ENCODE data around the gene CFP. TPM values are rescaled to one million over a fixed set of nuclear protein-coding genes. Genes with fewer than 3 reads are reported as not detected.

Gene CFP
- total and polyA plus RNA-seq, 2 of the 13 experiments (the other 11 are each of a cell fraction or from before 2014, with no cell fraction given): 0.01 TPM; not detected in 1

DNA sequence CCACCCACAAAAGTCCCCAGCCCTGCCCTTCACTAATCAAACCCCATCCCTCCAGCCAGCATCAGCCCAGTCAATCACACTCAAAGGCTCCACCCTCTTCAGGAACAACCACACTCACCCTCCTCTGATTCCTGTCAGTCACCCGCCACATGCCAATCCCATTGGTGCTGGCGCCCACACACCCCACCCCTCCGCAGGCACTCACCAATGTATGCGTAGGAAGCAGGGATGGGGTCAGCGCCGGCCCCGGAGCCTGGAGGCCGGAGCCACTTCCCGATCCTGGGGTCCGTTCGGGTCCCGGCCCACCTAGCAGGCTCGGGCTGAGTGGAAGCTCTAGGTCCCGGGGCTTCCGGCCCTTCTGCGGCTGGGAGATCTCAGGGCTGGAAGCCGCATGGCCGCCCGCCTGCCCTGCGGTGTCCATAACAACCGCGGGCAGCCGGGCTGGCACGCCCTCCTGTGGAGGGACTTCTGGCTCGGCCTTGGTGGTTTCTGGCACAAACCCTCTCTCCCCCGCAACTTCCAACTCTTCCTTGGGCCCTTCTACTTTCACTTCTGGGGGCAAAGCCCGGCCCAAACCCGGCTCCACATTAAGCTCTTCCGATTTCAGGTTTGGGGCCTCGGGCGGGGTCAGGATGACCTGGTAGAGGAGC is 7.9 kb upstream of the CFP start (continued):
- TF ChIP-seq JUND (CRISPR knock-in tag; IDR thresholded peaks at IDR 0.05): no peak

DNA sequence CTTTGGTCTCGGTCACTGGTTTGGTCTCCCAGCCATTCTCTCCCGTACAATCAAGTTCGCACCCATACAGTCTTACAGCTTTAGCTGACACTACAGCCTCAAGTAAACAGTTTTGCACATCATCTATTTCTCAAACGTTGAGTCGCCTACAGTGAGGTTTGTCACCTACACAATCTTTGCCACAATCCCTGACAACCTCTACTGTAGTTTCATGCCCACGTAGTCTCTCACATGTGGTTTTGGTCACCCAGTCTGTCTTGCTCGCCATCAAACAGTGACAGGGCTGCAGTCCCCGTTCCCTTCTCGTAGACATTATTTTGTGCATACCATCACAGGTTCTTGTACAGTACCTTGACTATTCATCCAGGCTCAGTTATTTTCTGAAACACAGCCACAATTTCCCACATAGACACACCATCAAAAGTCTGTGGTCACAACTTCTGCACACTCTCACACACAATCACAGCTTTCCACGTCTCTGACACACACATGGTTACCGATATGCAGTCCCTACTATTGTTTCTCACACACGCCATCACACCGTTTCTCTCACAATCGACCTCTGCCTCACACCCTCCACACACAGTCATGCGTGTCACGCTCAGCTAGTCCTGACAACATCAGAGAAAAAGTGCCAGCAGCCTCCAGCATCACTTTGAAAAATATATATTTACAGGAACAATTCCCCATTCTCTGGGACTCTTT is 5.3 kb upstream of the CFP start:
- BruUV-seq (replicated peaks): no TSS peak
- Histone ChIP-seq H3K27ac (ENCODE audit: extremely low read length, insufficient read depth, low read length) (no peak overlapping the region), H3K9ac (ENCODE audit: insufficient read depth, low read depth, low read length) (no peak overlapping the region), H2AFZ (ENCODE audit: low read length) (no peak overlapping the region), H4K20me1 (ENCODE audit: insufficient read depth, low read length) (no peaks in the 10 kb centered on the region), H3K4me2 (ENCODE audit: low read depth, low read length) (no peak overlapping the region), H3K4me3 (replicated peaks in 1 of 3; ENCODE audit: insufficient read depth in 1 of 3, low read depth in 2 of 3, low read length in 3 of 3) (no peak overlapping the region), H3K27me3 (ENCODE audit: control insufficient read depth in 1 of 2, insufficient read depth in 2 of 2, low read length in 2 of 2) (no peaks in the 10 kb centered on the region), H3K9me3 (ENCODE audit: low read length) (no peaks in the 10 kb centered on the region), H3K79me2 (ENCODE audit: insufficient read depth, low read length) (no peaks in the 10 kb centered on the region), H3K4me1 (ENCODE audit: insufficient read depth, low read length) (no peaks in the 10 kb centered on the region), H3K36me3 (replicated peaks in 1 of 2; ENCODE audit: control insufficient read depth in 1 of 2, insufficient read depth in 2 of 2, low read length in 2 of 2) (peaks cover 0 to 19% of the 10 kb centered on the region in 2 experiments; a peak in 3 of 5 replicates)
- in situ Hi-C loops (cut with HindIII; ENCODE audit: extremely low pct_ligation_motif_present, low pct_unique_long_range_greater_than_20kb) (no loop called here), intact Hi-C loops (cut with micrococcal nuclease; ENCODE audit: unreplicated experiment) (no loop called here)
- no peak for ATAC-seq
- 94% methylated on average over 16 of the region's 16 CpGs for WGBS (ENCODE audit: low lambda C conversion rate)
- no peak for TF ChIP-seq ZNF34 (CRISPR knock-in tag; IDR thresholded peaks at IDR 0.05; ENCODE audit: borderline replicate concordance)
- TF ChIP-seq ZNF343 (CRISPR knock-in tag; IDR thresholded peaks at IDR 0.05): no peak
- TF ChIP-seq ZNF10 (CRISPR knock-in tag; IDR thresholded peaks at IDR 0.05; ENCODE audit: borderline replicate concordance, low read depth): no peak
- no peak for TF ChIP-seq HNRNPLL (IDR thresholded peaks at IDR 0.05; ENCODE audit: low read depth, low read length, poor library complexity, severe bottlenecking)
- TF ChIP-seq HOXA5 (CRISPR knock-in tag; IDR thresholded peaks at IDR 0.05): no peak
- TF ChIP-seq, protein P1, sequence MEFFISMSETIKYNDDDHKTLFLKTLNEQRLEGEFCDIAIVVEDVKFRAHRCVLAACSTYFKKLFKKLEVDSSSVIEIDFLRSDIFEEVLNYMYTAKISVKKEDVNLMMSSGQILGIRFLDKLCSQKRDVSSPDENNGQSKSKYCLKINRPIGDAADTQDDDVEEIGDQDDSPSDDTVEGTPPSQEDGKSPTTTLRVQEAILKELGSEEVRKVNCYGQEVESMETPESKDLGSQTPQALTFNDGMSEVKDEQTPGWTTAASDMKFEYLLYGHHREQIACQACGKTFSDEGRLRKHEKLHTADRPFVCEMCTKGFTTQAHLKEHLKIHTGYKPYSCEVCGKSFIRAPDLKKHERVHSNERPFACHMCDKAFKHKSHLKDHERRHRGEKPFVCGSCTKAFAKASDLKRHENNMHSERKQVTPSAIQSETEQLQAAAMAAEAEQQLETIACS (CRISPR knock-in tag; IDR thresholded peaks at IDR 0.05): no peak
- no peak for TF ChIP-seq ZNF326 (CRISPR knock-in tag; IDR thresholded peaks at IDR 0.05; ENCODE audit: borderline replicate concordance)
- no peak for TF ChIP-seq ZNF263 (CRISPR knock-in tag; IDR thresholded peaks at IDR 0.05)
- TF ChIP-seq SALL1 (CRISPR knock-in tag; IDR thresholded peaks at IDR 0.05): no peak
- TF ChIP-seq ZNF83 (CRISPR knock-in tag; IDR thresholded peaks at IDR 0.05; ENCODE audit: borderline replicate concordance): no peak
- no peak for TF ChIP-seq ONECUT2 (CRISPR knock-in tag; IDR thresholded peaks at IDR 0.05)
- FAIRE-seq: no peak
- POLR2A ChIA-PET: no interaction called here
- DNase-seq (ENCODE audit: low spot score): no peak
- CTCF ChIA-PET (ENCODE audit: low intra/inter-chr PET ratio, low total read pairs): no interaction called here

Data from HepG2 (cell line).